HG03139 (cell line): Measurements from ENCODE around the gene SYNDIG1.

ENCODE experiments used
- ATAC-seq: cut with Tn5 transposase; IDR thresholded peaks from one replicate; pipeline ENCODE4 v1.9.1; 2021; ENCODE audit not compliant: unreplicated experiment

SYNDIG1 gene

DNA sequence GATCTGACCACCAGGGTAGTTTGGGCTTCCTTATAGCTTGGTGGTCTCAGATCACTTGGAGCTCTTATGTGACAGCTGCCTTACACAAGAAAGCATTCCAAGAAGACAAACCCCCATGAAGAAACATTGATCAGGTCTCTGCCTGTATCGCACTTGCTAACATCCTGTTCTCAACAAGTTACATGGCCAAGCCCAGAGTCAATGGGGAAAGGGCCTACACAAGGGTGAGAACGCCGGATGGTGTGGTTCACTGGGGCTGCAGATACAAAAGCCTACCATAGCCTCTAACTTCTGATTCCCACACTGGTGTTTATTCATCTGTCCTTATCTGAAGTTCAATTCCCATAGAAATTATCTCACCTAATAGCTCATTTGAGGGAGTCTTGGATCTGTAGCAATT is 235.5 kb downstream of the SYNDIG1 start:
- ATAC-seq, result no peak

DNA sequence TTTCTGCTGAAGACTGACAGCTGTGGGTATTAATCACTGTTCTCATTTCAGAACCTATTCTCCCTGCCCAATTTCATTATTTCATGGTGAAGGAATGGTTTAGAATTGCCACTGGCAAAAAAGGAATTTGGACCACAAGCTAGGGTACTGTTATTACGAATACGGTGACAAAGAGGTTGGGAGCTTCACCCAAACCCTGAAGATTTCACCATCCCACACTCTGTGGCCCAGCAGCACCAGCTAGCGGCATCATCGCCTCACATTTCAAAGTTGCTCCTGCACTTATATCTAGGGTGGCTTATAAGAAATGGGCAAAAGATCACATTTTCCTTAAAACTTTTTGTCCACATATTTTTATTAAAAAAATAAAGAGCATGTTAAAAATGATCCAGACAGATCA is 236.1 kb downstream of the SYNDIG1 start:
- ATAC-seq, result no peak

DNA sequence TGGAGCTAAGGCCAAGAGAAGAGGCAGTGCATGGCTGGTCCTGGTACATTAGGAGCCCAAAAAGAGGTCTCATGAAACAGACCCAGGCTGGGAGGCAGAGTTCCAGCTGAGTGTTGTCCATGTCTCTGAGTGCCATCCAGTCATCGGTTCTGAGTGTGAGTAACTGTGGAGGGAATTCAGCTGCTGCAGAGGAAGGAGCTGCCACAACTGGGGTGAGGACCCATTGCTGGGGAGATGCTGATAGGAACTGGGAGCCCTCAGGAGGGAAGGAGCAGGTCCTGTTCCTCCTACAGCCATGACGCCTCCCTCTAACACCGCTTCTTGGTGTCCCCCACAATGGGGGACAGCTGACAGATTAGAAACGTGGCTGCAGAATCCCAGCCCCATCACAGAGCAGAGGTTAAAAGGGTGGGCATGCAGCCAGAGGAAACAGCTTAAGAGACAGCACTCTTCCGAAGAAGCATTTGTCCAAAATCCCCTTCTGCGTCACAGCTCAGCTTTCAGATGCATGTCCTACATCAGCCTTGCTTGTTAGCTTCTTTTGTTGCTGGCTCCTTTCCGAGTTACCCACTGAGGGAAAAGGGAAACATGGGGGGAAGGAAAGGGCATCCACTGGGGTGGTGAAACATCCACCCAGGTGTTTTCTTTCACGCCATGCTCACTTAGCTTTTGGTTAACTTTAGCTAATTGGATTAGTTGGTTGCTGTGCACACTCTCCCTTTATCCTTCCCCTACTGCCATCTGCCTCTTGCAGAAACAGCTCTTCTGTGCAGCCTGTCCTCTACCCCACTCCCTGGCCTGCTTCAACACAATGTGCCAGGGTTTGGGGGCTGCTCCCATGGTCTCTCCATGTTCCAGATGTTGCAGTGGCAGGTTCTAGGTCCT is 239.2 kb downstream of the SYNDIG1 start:
- no peak for ATAC-seq
